H1 (cell line): ENCODE measurements around the gene CHSY3. TPM values are rescaled to one million over a fixed set of nuclear protein-coding genes. Genes with fewer than 3 reads are reported as not detected.

Experiments used
- CTCF ChIA-PET: fragments of 300-600 bp; sonication (Branson Sonifier 250); formaldehyde crosslinking; loops from one replicate; lab custom pipeline; 2021; ENCODE audit not compliant: partially characterized antibody; lab: Charles Lee
- POLR2A ChIA-PET: fragments of 300-600 bp; sonication (Branson Sonifier 250); formaldehyde crosslinking; loops from one replicate; lab custom pipeline; 2021; ENCODE audit warnings: inconsistent platforms; ENCODE audit not compliant: partially characterized antibody; lab: Charles Lee
- DNase-seq, 2 experiments: peaks; one replicate each; pipeline versions ENCODE4 v3.0.0 to v3.0.0-alpha.2; 2010 to 2022; ENCODE audit warnings: low spot score in 2 of 2, low read depth in 1 of 2, mixed read lengths in 1 of 2
- FAIRE-seq: peaks from 2 replicates; lab custom pipeline; 2011; peaks lifted over from hg19 to GRCh38; lab: Jason Lieb, UNC
- H2AFZ ChIP-seq: 2 replicates; pipeline ENCODE4 v1.8.1; 2012; ENCODE audit warnings: low read length, inconsistent platforms
- H2AK5ac ChIP-seq: 2 replicates; pipeline ENCODE4 v1.6.1; 2013; ENCODE audit warnings: low read depth, low read length
- H2BK120ac ChIP-seq: replicated peaks from 2 replicates; pipeline ENCODE3; 2013; ENCODE audit warnings: low read depth, low read length, inconsistent platforms
- H2BK12ac ChIP-seq: 2 replicates; pipeline ENCODE4 v1.6.1; 2013; ENCODE audit warnings: low read depth, low read length
- H2BK15ac ChIP-seq: 2 replicates; pipeline ENCODE4 v1.6.1; 2013; ENCODE audit warnings: low read length
- H2BK20ac ChIP-seq: 2 replicates; pipeline ENCODE4 v1.6.1; 2013; ENCODE audit warnings: low read length
- H2BK5ac ChIP-seq: 2 replicates; pipeline ENCODE4 v1.6.1; 2013; ENCODE audit warnings: low read depth, low read length
- H3K14ac ChIP-seq: 2 replicates; pipeline ENCODE4 v1.6.1; 2013; ENCODE audit warnings: inconsistent platforms; ENCODE audit not compliant: insufficient read length
- H3K18ac ChIP-seq: 2 replicates; pipeline ENCODE4 v1.6.1; 2013; ENCODE audit warnings: low read length; ENCODE audit errors: extremely low read depth
- H3K23ac ChIP-seq: 2 replicates; pipeline ENCODE4 v1.6.1; 2013; ENCODE audit warnings: inconsistent platforms; ENCODE audit not compliant: insufficient read length
- H3K23me2 ChIP-seq: 2 replicates; pipeline ENCODE4 v1.6.1; 2013; ENCODE audit warnings: low read depth, low read length
- H3K27ac ChIP-seq: 2 replicates; pipeline ENCODE4 v1.6.1; 2011; ENCODE audit warnings: low read depth, low read length, inconsistent platforms
- H3K27me3 ChIP-seq, 4 experiments: replicated peaks in 1 of 4; 1 replicate in 1 of 4; 2 replicates in 3 of 4; pipeline versions ENCODE4 v1.6.1 to v1.8.1; 2011 to 2013; ENCODE audit warnings: low read length in 3 of 4, mild to moderate bottlenecking in 3 of 4, inconsistent platforms in 2 of 4, mixed read lengths in 2 of 4, moderate library complexity in 1 of 4; ENCODE audit not compliant: control insufficient read depth in 3 of 4, insufficient read depth in 3 of 4; ENCODE audit errors: extremely low read depth in 1 of 4
- H3K36me3 ChIP-seq, 4 experiments: 2 replicates each; pipeline versions ENCODE4 v1.6.1 to v1.8.1; 2011 to 2013; ENCODE audit warnings: mild to moderate bottlenecking in 4 of 4, low read length in 3 of 4, moderate library complexity in 2 of 4, control low read depth in 1 of 4, inconsistent platforms in 1 of 4; ENCODE audit not compliant: insufficient read depth in 4 of 4, control insufficient read depth in 2 of 4
- H3K4ac ChIP-seq: replicated peaks from 2 replicates; pipeline ENCODE3; 2013; ENCODE audit warnings: low read length, low read depth, mixed read lengths, inconsistent platforms; ENCODE audit not compliant: insufficient read length
- H3K4me1 ChIP-seq, 4 experiments: replicated peaks in 1 of 4; 1 replicate in 1 of 4; 2 replicates in 3 of 4; pipeline versions ENCODE4 v1.6.1 to v1.8.1; 2011 to 2013; ENCODE audit warnings: low read length in 3 of 4, inconsistent platforms in 2 of 4, mixed read lengths in 1 of 4; ENCODE audit not compliant: insufficient read depth in 4 of 4, control insufficient read depth in 3 of 4
- H3K4me2 ChIP-seq, 2 experiments: 2 replicates each; pipeline versions ENCODE4 v1.6.1 to v1.8.1; 2011 to 2013; ENCODE audit warnings: low read depth in 2 of 2, low read length in 2 of 2, control low read depth in 1 of 2, inconsistent platforms in 1 of 2, mild to moderate bottlenecking in 1 of 2; ENCODE audit not compliant: insufficient read depth in 1 of 2
- H3K4me3 ChIP-seq, 4 experiments: fragments of 200-600, 300-600 bp in 1 of 4; sonication (generic), shearing (Covaris generic), sonication (Bioruptor Twin) in 1 of 4; 2 replicates each; pipeline versions ENCODE4 v1.5.1 to v1.8.1; 2011 to 2016; ENCODE audit warnings: low read length in 4 of 4, low read depth in 3 of 4, control low read depth in 2 of 4, inconsistent platforms in 2 of 4, mild to moderate bottlenecking in 2 of 4, mixed read lengths in 1 of 4, moderate library complexity in 1 of 4; ENCODE audit not compliant: insufficient read depth in 2 of 4; ENCODE audit errors: extremely low read depth in 1 of 4
- H3K56ac ChIP-seq: replicated peaks from 2 replicates; pipeline ENCODE3; 2013; ENCODE audit warnings: low read depth, mild to moderate bottlenecking, mixed read lengths, low read length, inconsistent platforms; ENCODE audit not compliant: insufficient read length
- H3K79me1 ChIP-seq: 2 replicates; pipeline ENCODE4 v1.6.1; 2013; ENCODE audit warnings: low read depth, low read length, control low read depth
- H3K79me2 ChIP-seq, 2 experiments: 2 replicates each; pipeline versions ENCODE4 v1.6.1 to v1.8.1; 2012 to 2013; ENCODE audit warnings: low read length in 2 of 2, mild to moderate bottlenecking in 2 of 2, inconsistent platforms in 1 of 2; ENCODE audit not compliant: insufficient read depth in 2 of 2, control insufficient read depth in 1 of 2
- H3K9ac ChIP-seq, 4 experiments: replicated peaks in 1 of 4; 1 replicate in 1 of 4; 2 replicates in 3 of 4; pipeline versions ENCODE4 v1.6.1 to v1.8.1; 2011 to 2013; ENCODE audit warnings: low read depth in 3 of 4, low read length in 3 of 4, control low read depth in 2 of 4, mild to moderate bottlenecking in 2 of 4, moderate library complexity in 2 of 4, inconsistent platforms in 1 of 4; ENCODE audit errors: extremely low read depth in 1 of 4
- H3K9me3 ChIP-seq, 2 experiments: 2 replicates each; pipeline versions ENCODE4 v1.6.1 to v1.8.1; 2012 to 2013; ENCODE audit warnings: mild to moderate bottlenecking in 2 of 2, moderate library complexity in 2 of 2, control low read depth in 1 of 2, inconsistent platforms in 1 of 2, low read depth in 1 of 2, low read length in 1 of 2, mixed read lengths in 1 of 2; ENCODE audit not compliant: insufficient read depth in 2 of 2
- H4K20me1 ChIP-seq, 2 experiments: replicated peaks in 1 of 2; 2 replicates each; pipeline versions ENCODE3 to v1.8.1; 2011 to 2013; ENCODE audit warnings: inconsistent platforms in 2 of 2, low read length in 2 of 2, mild to moderate bottlenecking in 1 of 2; ENCODE audit not compliant: insufficient read depth in 2 of 2, control insufficient read depth in 1 of 2
- H4K5ac ChIP-seq: 2 replicates; pipeline ENCODE4 v1.6.1; 2013; ENCODE audit warnings: low read length, low read depth, mixed read lengths, inconsistent platforms; ENCODE audit not compliant: insufficient read length
- H4K8ac ChIP-seq: 2 replicates; pipeline ENCODE4 v1.8.0; 2013; ENCODE audit warnings: mild to moderate bottlenecking, moderate library complexity, low read length, inconsistent platforms; ENCODE audit not compliant: insufficient read depth; ENCODE audit errors: extremely low read depth
- H4K91ac ChIP-seq: replicated peaks from 2 replicates; pipeline ENCODE3; 2013; ENCODE audit warnings: low read length, mixed read lengths, inconsistent platforms; ENCODE audit not compliant: insufficient read length
- BACH1 ChIP-seq: IDR thresholded peaks from 2 replicates; pipeline ENCODE4 v1.6.1; 2012; ENCODE audit warnings: low read length, improper control_type of control experiment
- BCL11A ChIP-seq, 2 experiments: IDR thresholded peaks; one replicate each; pipeline ENCODE4 v1.6.1; 2011; ENCODE audit warnings: low read depth in 2 of 2, low read length in 2 of 2, mild to moderate bottlenecking in 2 of 2
- CEBPB ChIP-seq: IDR thresholded peaks from 2 replicates; pipeline ENCODE4 v1.6.1; 2012; ENCODE audit warnings: low read depth, low read length
- CHD2 ChIP-seq: IDR thresholded peaks from 2 replicates; pipeline ENCODE4 v1.6.1; 2012; ENCODE audit warnings: low read length, improper control_type of control experiment
- CREB1 ChIP-seq: IDR thresholded peaks from 2 replicates; pipeline ENCODE4 v1.6.1; 2012; ENCODE audit warnings: inconsistent platforms
- GTF2F1 ChIP-seq: IDR thresholded peaks from 2 replicates; pipeline ENCODE4 v1.6.1; 2012; ENCODE audit warnings: low read depth, low read length, improper control_type of control experiment, borderline replicate concordance
- POLR2AphosphoS5 ChIP-seq: IDR thresholded peaks from 2 replicates; pipeline ENCODE4 v1.6.1; 2011; ENCODE audit warnings: low read depth, low read length
- RFX5 ChIP-seq: IDR thresholded peaks from 2 replicates; pipeline ENCODE4 v1.6.1; 2011; ENCODE audit warnings: low read depth, low read length, improper control_type of control experiment, borderline replicate concordance
- RNF2 ChIP-seq: fragments of 200-900, 300-1000 bp; sonication (generic); IDR thresholded peaks from 2 replicates; pipeline ENCODE4 v1.7.1; 2016; ENCODE audit warnings: borderline replicate concordance, low read depth, mild to moderate bottlenecking, antibody characterized with exemption, low read length; ENCODE audit not compliant: poor library complexity, severe bottlenecking; ENCODE audit errors: missing control alignments
- RXRA ChIP-seq: IDR thresholded peaks from 2 replicates; pipeline ENCODE4 v1.6.1; 2011; ENCODE audit warnings: low read depth, mild to moderate bottlenecking, low read length, moderate library complexity; ENCODE audit not compliant: insufficient read depth
- SAP30 ChIP-seq: fragments of 300-600 bp; sonication (generic); IDR thresholded peaks from 2 replicates; pipeline ENCODE4 v1.7.1; 2012; ENCODE audit warnings: low read length, moderate library complexity, mild to moderate bottlenecking, inconsistent platforms; ENCODE audit not compliant: insufficient read depth, insufficient replicate concordance
- TEAD4 ChIP-seq: IDR thresholded peaks from 2 replicates; pipeline ENCODE4 v1.6.1; 2012; ENCODE audit warnings: low read depth, low read length, inconsistent platforms, mixed read lengths
- WGBS, 2 experiments: shearing (Covaris generic) in 1 of 2; methylation state at CpG; one replicate each; pipeline versions ENCODE4 v1.1.6 to v1.1.7; 2013 to 2015; ENCODE audit warnings: low lambda C conversion rate in 2 of 2, mixed read lengths in 2 of 2, inconsistent platforms in 1 of 2, low coverage in 1 of 2, missing lambda C conversion rate in 1 of 2; ENCODE audit not compliant: insufficient replicate concordance in 2 of 2, insufficient coverage in 1 of 2, insufficient read length in 1 of 2; ENCODE audit errors: extremely low coverage in 1 of 2, missing lambda C conversion rate in 1 of 2; 5-methylcytosine and 5-hydroxymethylcytosine counted together
- polyA plus RNA-seq, 7 experiments: library from polyadenylated mRNA; depleted of rRNA in 3 of 7; stranded (reverse) in 5 of 7; unstranded in 2 of 7; fragments of >200 nt in 5 of 7; fragments of 200-250 nt in 2 of 7; gene quantifications; 1 replicate in 5 of 7; 2 replicates in 1 of 7; 4 replicates in 1 of 7; pipeline versions ENCODE4 v1.2.1 to v1.2.3, GENCODE V29; 2011 to 2013; ENCODE audit warnings: missing spikeins in 2 of 7, mixed read lengths in 2 of 7
- total RNA-seq: library from RNA; stranded (reverse); fragmentation: NEBNext Ultra II Directional; extraction: Animal tissue kit (Norgen Biotek cat#: 25700); gene quantifications from 2 replicates; pipeline ENCODE4 v1.2.1, GENCODE V29; 2021
- TF ChIP-seq, protein P1 (sequence below): IDR thresholded peaks from 2 replicates; pipeline ENCODE4 v1.6.1; 2011; ENCODE audit warnings: low read length, improper control_type of control experiment

CHSY3 gene
- total and polyA plus RNA-seq, 2 of the 8 experiments (the other 6 are each of a cell fraction or from before 2014, with no cell fraction given), result 0.24 to 1.8 TPM

- CTCF ChIA-PET, result no interaction called here
- Histone ChIP-seq H3K9ac (no peak overlapping the region), H2AK5ac (no peak overlapping the region), H2BK5ac (no peak overlapping the region), H4K20me1 (no peaks in the 10 kb centered on the region), H3K4ac (no peak overlapping the region), H3K36me3 (no peaks in the 10 kb centered on the region), H2BK120ac (no peak overlapping the region), H3K9me3 (no peaks in the 10 kb centered on the region), H4K8ac (no peak overlapping the region), H3K23me2 (no peaks in the 10 kb centered on the region), H3K4me3 (no peak overlapping the region), H3K14ac (no peak overlapping the region), H4K5ac (no peak overlapping the region), H2BK15ac (no peak overlapping the region), H3K79me2 (no peaks in the 10 kb centered on the region), H4K91ac (no peak overlapping the region), H3K4me1 (no peaks in the 10 kb centered on the region), H2BK12ac (no peak overlapping the region), H3K27me3 (no peaks in the 10 kb centered on the region), H2BK20ac (no peak overlapping the region), H3K56ac (no peak overlapping the region), H3K23ac (no peak overlapping the region), H3K27ac (no peak overlapping the region), H2AFZ (no peak overlapping the region), H3K79me1 (no peaks in the 10 kb centered on the region), H3K4me2 (no peak overlapping the region), H3K18ac (no peak overlapping the region)
- no peak for FAIRE-seq
- WGBS, 2 experiments, result 91% methylated on average over 1 of the region's 1 CpG; no CpG with 5 or more reads in 1 of the 2 experiments
- POLR2A ChIA-PET, result no interaction called here
- DNase-seq, result no peak
- TF ChIP-seq POLR2AphosphoS5, result no peak
- no peak for TF ChIP-seq CREB1
- TF ChIP-seq RNF2, result no peak
- no peak for TF ChIP-seq BCL11A (IDR thresholded peaks at IDR 0.05; ENCODE audit: low read depth in 2 of 2, low read length in 2 of 2)
- no peak for TF ChIP-seq RXRA
- no peak for TF ChIP-seq CHD2
- TF ChIP-seq SAP30, result no peak
- TF ChIP-seq RFX5, result no peak
- no peak for TF ChIP-seq TEAD4
- no peak for TF ChIP-seq GTF2F1
- TF ChIP-seq BACH1, result no peak
- TF ChIP-seq, protein P1, sequence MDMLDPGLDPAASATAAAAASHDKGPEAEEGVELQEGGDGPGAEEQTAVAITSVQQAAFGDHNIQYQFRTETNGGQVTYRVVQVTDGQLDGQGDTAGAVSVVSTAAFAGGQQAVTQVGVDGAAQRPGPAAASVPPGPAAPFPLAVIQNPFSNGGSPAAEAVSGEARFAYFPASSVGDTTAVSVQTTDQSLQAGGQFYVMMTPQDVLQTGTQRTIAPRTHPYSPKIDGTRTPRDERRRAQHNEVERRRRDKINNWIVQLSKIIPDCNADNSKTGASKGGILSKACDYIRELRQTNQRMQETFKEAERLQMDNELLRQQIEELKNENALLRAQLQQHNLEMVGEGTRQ, result no peak
- no peak for TF ChIP-seq CEBPB
Observed at GRCh38 chr5:130104895-130105688, 200.8 kb downstream of the CHSY3 start.
